ENCODE measurements around the gene IMPDH1. TPM values are rescaled to one million over a fixed set of nuclear protein-coding genes. Genes with fewer than 3 reads are reported as not detected.

IMPDH1 gene
- total and polyA plus RNA-seq, 2 donors (not counting 1 experiment from before 2014, with no cell fraction given), result 54.9 to 90.6 TPM

DNA sequence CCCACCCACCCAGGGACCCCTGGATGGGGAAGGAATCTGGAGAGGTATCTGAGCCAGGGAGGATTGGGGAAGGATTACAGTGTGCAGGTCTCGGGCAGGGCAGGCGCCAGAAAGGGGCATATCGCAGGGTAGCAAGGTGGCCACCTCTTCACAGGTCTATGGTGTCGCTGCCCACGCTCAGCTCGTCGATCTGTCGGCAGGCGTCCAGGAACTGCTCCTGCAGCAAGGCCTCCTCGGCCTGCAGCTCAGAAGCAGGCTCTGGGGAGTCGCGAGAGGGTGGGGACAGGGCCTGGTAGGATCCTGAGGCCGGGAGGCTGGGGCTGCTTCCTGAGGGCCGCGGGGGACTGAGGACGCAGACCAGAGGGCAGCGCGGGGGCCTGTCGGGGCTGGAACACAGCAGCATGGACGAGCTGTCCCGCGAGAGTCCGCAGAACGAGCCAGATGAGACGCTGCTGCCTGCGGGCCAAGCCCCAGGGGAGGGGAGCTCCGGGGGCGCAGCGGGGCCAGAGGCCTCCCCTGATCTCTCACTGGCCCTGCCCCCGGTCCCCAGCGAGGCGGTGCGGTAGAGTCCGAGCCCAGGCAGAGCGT is 59.0 kb downstream of the IMPDH1 start:
- Mint-ChIP-seq H3K9me3 (ENCODE audit: insufficient read depth) (no peaks in the 10 kb centered on the region), H3K27me3 (peaks cover 48% of the 10 kb centered on the region), H3K4me3 (peak overlapping the region; percentile 63), H3K27ac (no peak overlapping the region), H3K4me1 (peaks cover 5% of the 10 kb centered on the region)
- Histone ChIP-seq H3K9me3 (ENCODE audit: control extremely low read depth in 1 of 3, control insufficient read depth in 2 of 3, insufficient read depth in 1 of 3, low read length in 2 of 3) (peaks cover 0 to 5% (median 0%) of the 10 kb centered on the region in 3 donors), H3K27me3 (replicated peaks in 1 of 4; ENCODE audit: control extremely low read depth in 1 of 4, control insufficient read depth in 3 of 4, insufficient read depth in 4 of 4, low read length in 3 of 4) (peaks cover 0 to 48% (median 15%) of the 10 kb centered on the region in 4 experiments), H3K4me2 (replicated peaks; ENCODE audit: low read depth, low read length, poor library complexity, severe bottlenecking) (peak overlapping the region; percentile 73), H3K4me3 (ENCODE audit: control extremely low read depth in 1 of 5, extremely low read depth in 1 of 5, insufficient read depth in 1 of 5, low read depth in 2 of 5, low read length in 4 of 5) (no peak overlapping the region), H3K4me1 (ENCODE audit: control insufficient read depth in 2 of 2, insufficient read depth in 2 of 2, low read length in 2 of 2) (peaks cover 0 to 2% of the 10 kb centered on the region in 2 donors), H3K36me3 (replicated peaks in 1 of 2; ENCODE audit: control extremely low read depth in 1 of 2, control insufficient read depth in 1 of 2, extremely low read depth in 1 of 2, insufficient read depth in 2 of 2, low read length in 1 of 2) (no peaks in the 10 kb centered on the region), H2AFZ (ENCODE audit: insufficient read depth, low read depth, low read length, poor library complexity, severe bottlenecking) (peak overlapping the region; percentile 71), H3K9ac (ENCODE audit: low read length) (no peak overlapping the region), H3K27ac (ENCODE audit: low read length in 2 of 2) (no peak overlapping the region), H3K79me2 (ENCODE audit: control insufficient read depth, insufficient read depth, low read length) (no peaks in the 10 kb centered on the region), H4K20me1 (ENCODE audit: control insufficient read depth, insufficient read depth, low read length, poor library complexity, severe bottlenecking) (no peaks in the 10 kb centered on the region)
- DNase-seq (no peak), ATAC-seq (ENCODE audit: low read depth) (no peak)
- POLR2A ChIA-PET, result no interaction called here
- intact Hi-C loops (cut with micrococcal nuclease), result no loop called here
- WGBS (ENCODE audit: insufficient coverage), result 84% methylated on average over 35 of the region's 35 CpGs
- TF ChIP-seq, protein P1, sequence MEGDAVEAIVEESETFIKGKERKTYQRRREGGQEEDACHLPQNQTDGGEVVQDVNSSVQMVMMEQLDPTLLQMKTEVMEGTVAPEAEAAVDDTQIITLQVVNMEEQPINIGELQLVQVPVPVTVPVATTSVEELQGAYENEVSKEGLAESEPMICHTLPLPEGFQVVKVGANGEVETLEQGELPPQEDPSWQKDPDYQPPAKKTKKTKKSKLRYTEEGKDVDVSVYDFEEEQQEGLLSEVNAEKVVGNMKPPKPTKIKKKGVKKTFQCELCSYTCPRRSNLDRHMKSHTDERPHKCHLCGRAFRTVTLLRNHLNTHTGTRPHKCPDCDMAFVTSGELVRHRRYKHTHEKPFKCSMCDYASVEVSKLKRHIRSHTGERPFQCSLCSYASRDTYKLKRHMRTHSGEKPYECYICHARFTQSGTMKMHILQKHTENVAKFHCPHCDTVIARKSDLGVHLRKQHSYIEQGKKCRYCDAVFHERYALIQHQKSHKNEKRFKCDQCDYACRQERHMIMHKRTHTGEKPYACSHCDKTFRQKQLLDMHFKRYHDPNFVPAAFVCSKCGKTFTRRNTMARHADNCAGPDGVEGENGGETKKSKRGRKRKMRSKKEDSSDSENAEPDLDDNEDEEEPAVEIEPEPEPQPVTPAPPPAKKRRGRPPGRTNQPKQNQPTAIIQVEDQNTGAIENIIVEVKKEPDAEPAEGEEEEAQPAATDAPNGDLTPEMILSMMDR (IDR thresholded peaks at IDR 0.05), result no peak
- no peak for TF ChIP-seq EZH2 (IDR thresholded peaks at IDR 0.05; ENCODE audit: borderline replicate concordance, insufficient read depth, low read depth, low read length, poor library complexity, severe bottlenecking)
- CTCF ChIA-PET, result interaction anchor here (1.5 kb wide), 1 partner anchor 38 kb away, joined by 3 read pairs; no protein-coding TSS in a partner anchor

DNA sequence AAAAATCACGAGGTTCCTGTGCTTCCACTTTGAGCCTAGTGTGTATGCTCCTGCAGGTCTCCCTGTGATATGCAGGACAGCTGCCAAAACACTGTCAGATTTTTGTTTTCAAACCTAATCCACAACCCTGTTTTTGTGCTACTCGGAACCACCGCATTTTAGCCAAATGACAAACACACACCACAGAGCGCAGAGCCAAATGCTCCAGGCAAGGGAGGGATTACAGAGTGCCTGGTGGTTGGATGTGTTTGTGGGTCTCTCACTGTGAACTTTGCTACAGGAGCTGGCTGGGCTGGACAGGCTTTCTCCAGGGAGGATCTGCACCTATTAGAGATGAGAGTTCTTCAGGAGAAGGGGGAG is 60.3 kb downstream of the IMPDH1 start:
- no peak overlapping the region for H2AFZ ChIP-seq (ENCODE audit: insufficient read depth, low read depth, low read length, poor library complexity, severe bottlenecking)
- H3K27me3 ChIP-seq (replicated peaks in 1 of 4; ENCODE audit: control extremely low read depth in 1 of 4, control insufficient read depth in 3 of 4, insufficient read depth in 4 of 4, low read length in 3 of 4), result peaks cover 0 to 48% (median 15%) of the 10 kb centered on the region in 4 experiments
- no peak overlapping the region for H3K4me2 ChIP-seq (replicated peaks; ENCODE audit: low read depth, low read length, poor library complexity, severe bottlenecking)
- H3K27ac ChIP-seq (ENCODE audit: low read length in 2 of 2), result no peak overlapping the region
- no peaks in the 10 kb centered on the region for H3K36me3 ChIP-seq (replicated peaks in 1 of 2; ENCODE audit: control extremely low read depth in 1 of 2, control insufficient read depth in 1 of 2, extremely low read depth in 1 of 2, insufficient read depth in 2 of 2, low read length in 1 of 2)
- peaks cover 0 to 2% of the 10 kb centered on the region in 2 donors for H3K4me1 ChIP-seq (ENCODE audit: control insufficient read depth in 2 of 2, insufficient read depth in 2 of 2, low read length in 2 of 2)
- H3K79me2 ChIP-seq (ENCODE audit: control insufficient read depth, insufficient read depth, low read length), result no peaks in the 10 kb centered on the region
- WGBS (ENCODE audit: insufficient coverage), result no CpG with 5 or more reads among the region's 4 CpGs
- H3K4me1 Mint-ChIP-seq, result peaks cover 5% of the 10 kb centered on the region
- H3K9me3 ChIP-seq (ENCODE audit: control extremely low read depth in 1 of 3, control insufficient read depth in 2 of 3, insufficient read depth in 1 of 3, low read length in 2 of 3), result peaks cover 0 to 5% (median 0%) of the 10 kb centered on the region in 3 donors
- TF ChIP-seq, protein P1 (IDR thresholded peaks at IDR 0.05), result no peak
- CTCF ChIA-PET, result interaction anchor here (1.1 kb wide), 1 partner anchor 39 kb away, joined by 3 read pairs; no protein-coding TSS in a partner anchor
- POLR2A ChIA-PET, result interaction anchor here (0.5 kb wide), 1 partner anchor 159 kb away, joined by 4 read pairs; no protein-coding TSS in a partner anchor
- H3K27me3 Mint-ChIP-seq, result peaks cover 41% of the 10 kb centered on the region
- no peak overlapping the region for H3K27ac Mint-ChIP-seq
- ATAC-seq (ENCODE audit: low read depth) (no peak), DNase-seq (no peak)
- H3K9ac ChIP-seq (ENCODE audit: low read length), result no peak overlapping the region
- no peaks in the 10 kb centered on the region for H4K20me1 ChIP-seq (ENCODE audit: control insufficient read depth, insufficient read depth, low read length, poor library complexity, severe bottlenecking)
- intact Hi-C loops (cut with micrococcal nuclease), result loop anchor here (10.0 kb wide), 1 partner anchor 875 kb away; the partner anchor contains the start of gene AHCYL2
- H3K4me3 ChIP-seq (ENCODE audit: control extremely low read depth in 1 of 5, extremely low read depth in 1 of 5, insufficient read depth in 1 of 5, low read depth in 2 of 5, low read length in 4 of 5), result no peak overlapping the region
- peak overlapping the region; percentile 32 for H3K4me3 Mint-ChIP-seq
- no peaks in the 10 kb centered on the region for H3K9me3 Mint-ChIP-seq (ENCODE audit: insufficient read depth)

All from B cell (primary cell).